CD4-positive, alpha-beta T cell (primary cell): ENCODE results near the gene SLIT1. TPM values are rescaled to one million over a fixed set of nuclear protein-coding genes. Genes with fewer than 3 reads are reported as not detected.

Experiments used
- ATAC-seq: fragments of 200-7000 bp; cut with Tn5 transposase; one replicate; pipeline ENCODE4 v1.10.0; 2022; ENCODE audit warnings: mild to moderate bottlenecking; ENCODE audit not compliant: poor library complexity
- CTCF ChIA-PET: fragments of 350-600 bp; sonication (Branson Sonifier 250); formaldehyde crosslinking; loops from one replicate; lab custom pipeline; 2021; ENCODE audit warnings: antibody characterized with exemption, inconsistent platforms; lab: Charles Lee
- POLR2A ChIA-PET: fragments of 350-600 bp; sonication (Branson Sonifier 250); formaldehyde crosslinking; loops from one replicate; lab custom pipeline; 2021; ENCODE audit warnings: antibody characterized with exemption, inconsistent platforms; lab: Charles Lee
- DNase-seq, 14 experiments: peaks; one replicate each; pipeline ENCODE4 v3.0.0-alpha.2; 2013 to 2020; ENCODE audit warnings: mixed read lengths in 2 of 14
- H3K27ac ChIP-seq, 2 donors: one replicate each; pipeline versions ENCODE4 v1.5.1 to v1.7.0; 2013; ENCODE audit warnings: low read length in 2 of 2, low read depth in 1 of 2, mild to moderate bottlenecking in 1 of 2
- H3K27me3 ChIP-seq, 2 experiments: 1 replicate in 1 of 2; 2 replicates in 1 of 2; pipeline versions ENCODE4 v1.6.1 to v1.7.0; 2013; ENCODE audit warnings: low read length in 2 of 2, control low read depth in 1 of 2, mild to moderate bottlenecking in 1 of 2, moderate library complexity in 1 of 2; ENCODE audit not compliant: insufficient read depth in 2 of 2, control insufficient read depth in 1 of 2
- H3K36me3 ChIP-seq: one replicate; pipeline ENCODE4 v1.6.1; 2013; ENCODE audit warnings: low read length, control low read depth; ENCODE audit not compliant: insufficient read depth
- H3K4me1 ChIP-seq: one replicate; pipeline ENCODE4 v1.6.1; 2013; ENCODE audit warnings: low read length, control low read depth; ENCODE audit not compliant: insufficient read depth
- H3K4me3 ChIP-seq: one replicate; pipeline ENCODE4 v1.5.1; 2013; ENCODE audit warnings: mild to moderate bottlenecking, low read length, moderate library complexity
- H3K9me3 ChIP-seq, 2 experiments: 1 replicate in 1 of 2; 2 replicates in 1 of 2; pipeline versions ENCODE4 v1.6.1 to v1.7.0; 2013; ENCODE audit warnings: low read length in 2 of 2, mild to moderate bottlenecking in 2 of 2, control low read depth in 1 of 2, moderate library complexity in 1 of 2; ENCODE audit not compliant: control insufficient read depth in 1 of 2, insufficient read depth in 1 of 2
- H3K27ac Mint-ChIP-seq: one replicate; pipeline ENCODE4 v1.8.0; 2020; ENCODE audit warnings: mixed read lengths
- H3K27me3 Mint-ChIP-seq: one replicate; pipeline ENCODE4 v1.8.0; 2021; ENCODE audit warnings: mixed read lengths
- H3K36me3 Mint-ChIP-seq: one replicate; pipeline ENCODE4 v1.8.0; 2021; ENCODE audit warnings: low read depth, mixed read lengths
- H3K4me1 Mint-ChIP-seq: one replicate; pipeline ENCODE4 v1.8.0; 2021; ENCODE audit warnings: low read depth, mixed read lengths
- H3K4me3 Mint-ChIP-seq: one replicate; pipeline ENCODE4 v1.8.0; 2020; ENCODE audit warnings: mild to moderate bottlenecking, mixed read lengths
- H3K9me3 Mint-ChIP-seq: one replicate; pipeline ENCODE4 v1.8.0; 2020; ENCODE audit warnings: mixed read lengths
- intact Hi-C, 2 experiments: fragments of 100-400 bp; cut with DNase I in 1 of 2; cut with micrococcal nuclease in 1 of 2; formaldehyde crosslinking; loops; one replicate each; pipeline versions ENCODE4 v1.15.1 to v1.9.0; 2023 to 2025; cut with DNase I, micrococcal nuclease
- total RNA-seq, 174 experiments: library from RNA in 2 of 174; stranded (reverse) in 2 of 174; gene quantifications; one replicate each; pipeline ENCODE4 v1.2.3 and lab custom pipeline; 2021 to 2026
- TF ChIP-seq, protein P1 (sequence below): fragments of 200-600 bp; IDR thresholded peaks from one replicate; pipeline ENCODE4 v1.8.0; 2022; ENCODE audit warnings: antibody characterized with exemption, mild to moderate bottlenecking

The SLIT1 gene
- total RNA-seq, 2 experiments from 2014 or later = 0.30 to 0.39 TPM

DNA sequence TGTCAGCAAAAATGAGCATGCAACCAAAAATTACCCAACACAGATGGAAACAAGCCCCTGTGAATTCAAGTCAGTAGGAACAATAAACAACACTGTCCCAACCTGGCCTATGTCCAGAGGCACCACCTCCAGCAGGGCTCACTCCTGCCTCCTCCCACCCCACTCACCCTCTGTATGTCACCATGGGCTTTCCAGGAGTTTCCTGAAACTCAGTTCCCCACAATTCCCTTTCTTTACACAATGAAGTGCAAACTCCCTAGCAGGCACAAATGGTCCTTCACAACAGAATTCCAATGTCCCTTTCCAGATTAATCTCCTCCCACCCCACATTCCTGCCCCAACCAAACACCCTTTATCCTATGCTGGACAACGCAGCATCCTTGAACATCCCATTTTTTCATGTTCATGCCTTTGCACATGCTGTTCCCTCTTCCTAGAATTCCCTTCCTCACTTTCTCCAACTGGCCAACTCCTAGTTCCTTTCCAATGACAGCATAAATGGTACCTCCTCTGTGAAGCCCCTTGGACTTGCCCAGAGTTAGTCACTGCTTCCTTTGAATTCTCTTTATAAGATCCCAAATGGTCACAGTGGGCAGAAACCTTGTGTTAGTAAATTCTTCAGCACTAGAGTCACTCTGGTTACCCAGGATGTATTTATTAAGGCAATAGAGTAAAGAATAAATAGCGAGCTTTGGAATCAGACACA, 157.5 kb downstream of the SLIT1 start:
- no peaks in the 10 kb centered on the region for H3K27me3 Mint-ChIP-seq
- H3K36me3 Mint-ChIP-seq = no peaks in the 10 kb centered on the region
- Histone ChIP-seq H3K27ac (no peak overlapping the region), H3K36me3 (no peaks in the 10 kb centered on the region), H3K9me3 (no peaks in the 10 kb centered on the region), H3K4me3 (no peak overlapping the region), H3K4me1 (no peaks in the 10 kb centered on the region), H3K27me3 (no peaks in the 10 kb centered on the region)
- intact Hi-C loops = loop anchor here (5.0 to 10.0 kb wide), 2 partner anchors 383 to 386 kb away; no protein-coding TSS in a partner anchor
- no peak overlapping the region for H3K4me3 Mint-ChIP-seq
- no peak for DNase-seq
- ChIA-PET POLR2A (no interaction called here), CTCF (interaction anchor here (0.6 kb wide), 1 partner anchor 1011 kb away, joined by 4 read pairs; no protein-coding TSS in a partner anchor)
- TF ChIP-seq, protein P1, sequence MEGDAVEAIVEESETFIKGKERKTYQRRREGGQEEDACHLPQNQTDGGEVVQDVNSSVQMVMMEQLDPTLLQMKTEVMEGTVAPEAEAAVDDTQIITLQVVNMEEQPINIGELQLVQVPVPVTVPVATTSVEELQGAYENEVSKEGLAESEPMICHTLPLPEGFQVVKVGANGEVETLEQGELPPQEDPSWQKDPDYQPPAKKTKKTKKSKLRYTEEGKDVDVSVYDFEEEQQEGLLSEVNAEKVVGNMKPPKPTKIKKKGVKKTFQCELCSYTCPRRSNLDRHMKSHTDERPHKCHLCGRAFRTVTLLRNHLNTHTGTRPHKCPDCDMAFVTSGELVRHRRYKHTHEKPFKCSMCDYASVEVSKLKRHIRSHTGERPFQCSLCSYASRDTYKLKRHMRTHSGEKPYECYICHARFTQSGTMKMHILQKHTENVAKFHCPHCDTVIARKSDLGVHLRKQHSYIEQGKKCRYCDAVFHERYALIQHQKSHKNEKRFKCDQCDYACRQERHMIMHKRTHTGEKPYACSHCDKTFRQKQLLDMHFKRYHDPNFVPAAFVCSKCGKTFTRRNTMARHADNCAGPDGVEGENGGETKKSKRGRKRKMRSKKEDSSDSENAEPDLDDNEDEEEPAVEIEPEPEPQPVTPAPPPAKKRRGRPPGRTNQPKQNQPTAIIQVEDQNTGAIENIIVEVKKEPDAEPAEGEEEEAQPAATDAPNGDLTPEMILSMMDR = no peak
- no peak overlapping the region for H3K27ac Mint-ChIP-seq
- H3K4me1 Mint-ChIP-seq = no peaks in the 10 kb centered on the region
- no peaks in the 10 kb centered on the region for H3K9me3 Mint-ChIP-seq
- ATAC-seq = no peak

GRCh38 chr10:97025613-97026242, 160.0 kb downstream of the SLIT1 start:
- TF ChIP-seq, protein P1 = peak; percentile 68
- no peaks in the 10 kb centered on the region for H3K36me3 Mint-ChIP-seq
- ChIA-PET CTCF (interaction anchor here (0.7 to 1.5 kb wide), 6 partner anchors 8 to 655 kb away, joined by 3 to 8 read pairs (median 3); no protein-coding TSS in a partner anchor), POLR2A (no interaction called here)
- no peak overlapping the region for H3K27ac Mint-ChIP-seq
- peak in 13 of 14 experiments; percentile 12 to 72 (median 32) for DNase-seq
- no peaks in the 10 kb centered on the region for H3K27me3 Mint-ChIP-seq
- no peak overlapping the region for H3K27ac ChIP-seq
- H3K4me3 Mint-ChIP-seq = no peak overlapping the region
- intact Hi-C loops = loop anchor here (2.0 to 10.0 kb wide), 4 partner anchors 261 to 629 kb away; no protein-coding TSS in a partner anchor
- no peaks in the 10 kb centered on the region for H3K9me3 Mint-ChIP-seq
- H3K27me3 ChIP-seq = no peaks in the 10 kb centered on the region
- ATAC-seq = no peak
- H3K4me3 ChIP-seq = no peak overlapping the region
- no peaks in the 10 kb centered on the region for H3K4me1 Mint-ChIP-seq
- H3K4me1 ChIP-seq = no peaks in the 10 kb centered on the region
- H3K36me3 ChIP-seq = no peaks in the 10 kb centered on the region
- H3K9me3 ChIP-seq = no peaks in the 10 kb centered on the region

DNA sequence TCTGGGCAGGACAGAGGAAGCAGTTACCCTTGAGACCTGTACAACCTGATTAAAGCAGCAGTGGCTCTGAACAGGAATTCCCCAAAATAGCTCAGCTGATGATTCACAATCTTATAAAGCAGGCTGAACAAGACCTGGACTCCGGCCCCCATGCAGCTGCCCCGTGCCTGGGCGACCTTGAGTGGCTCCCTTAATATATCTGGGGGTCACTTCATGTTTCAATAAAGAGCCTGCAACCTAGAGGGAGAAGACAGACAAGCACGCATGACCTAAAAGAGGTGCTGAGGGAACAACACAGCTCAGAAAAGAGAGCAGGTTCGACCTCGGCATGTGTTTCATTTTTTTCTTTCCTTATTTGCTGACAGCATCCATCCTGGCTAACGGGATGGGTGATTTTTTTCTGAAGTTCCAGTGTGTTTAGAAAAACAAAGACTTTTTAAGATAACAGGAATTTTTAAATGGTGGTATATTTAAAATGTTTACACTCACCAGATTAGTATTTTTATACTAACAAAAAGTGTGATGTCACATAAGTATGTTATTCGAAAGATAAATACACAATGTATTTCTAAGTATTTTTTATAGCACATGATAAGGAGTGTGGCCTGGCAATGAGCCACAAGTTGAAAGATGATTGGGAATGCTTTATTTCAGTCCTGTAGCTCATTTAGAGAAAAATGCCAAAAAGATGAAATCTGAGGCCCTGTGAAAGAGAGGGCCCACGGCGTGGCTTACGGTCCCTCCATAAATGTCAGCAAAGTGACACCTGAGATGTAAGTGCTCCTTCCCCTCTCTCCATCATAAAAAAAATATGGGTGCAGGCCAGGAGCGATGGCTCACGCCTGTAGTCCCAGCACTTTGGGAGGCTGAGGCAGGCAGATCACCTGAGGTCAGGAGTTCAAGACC, 161.3 kb downstream of the SLIT1 start:
- H3K27ac ChIP-seq = no peak overlapping the region
- H3K4me1 ChIP-seq = no peaks in the 10 kb centered on the region
- DNase-seq = no peak
- Mint-ChIP-seq H3K4me3 (no peak overlapping the region), H3K36me3 (no peaks in the 10 kb centered on the region), H3K9me3 (no peaks in the 10 kb centered on the region), H3K27ac (no peak overlapping the region), H3K27me3 (no peaks in the 10 kb centered on the region), H3K4me1 (no peaks in the 10 kb centered on the region)
- peaks cover 0 to 4% of the 10 kb centered on the region in 2 experiments for H3K9me3 ChIP-seq
- H3K36me3 ChIP-seq = no peaks in the 10 kb centered on the region
- TF ChIP-seq, protein P1 = no peak
- intact Hi-C loops = loop anchor here (2.0 to 10.0 kb wide), 4 partner anchors 260 to 628 kb away; no protein-coding TSS in a partner anchor
- no peaks in the 10 kb centered on the region for H3K27me3 ChIP-seq
- ChIA-PET POLR2A (no interaction called here), CTCF (interaction anchor here (1.1 to 1.9 kb wide), 3 partner anchors 13 to 22 kb away, joined by 4 to 8 read pairs (median 7); no protein-coding TSS in a partner anchor)
- no peak for ATAC-seq
- no peak overlapping the region for H3K4me3 ChIP-seq
